Measurements from ENCODE around the gene PRKAG2. TPM values are rescaled to one million over a fixed set of nuclear protein-coding genes. Genes with fewer than 3 reads are reported as not detected.

The PRKAG2 gene
- total and polyA plus RNA-seq, 4 donors, result 17.5 to 33.3 (median 23.9) TPM

DNA sequence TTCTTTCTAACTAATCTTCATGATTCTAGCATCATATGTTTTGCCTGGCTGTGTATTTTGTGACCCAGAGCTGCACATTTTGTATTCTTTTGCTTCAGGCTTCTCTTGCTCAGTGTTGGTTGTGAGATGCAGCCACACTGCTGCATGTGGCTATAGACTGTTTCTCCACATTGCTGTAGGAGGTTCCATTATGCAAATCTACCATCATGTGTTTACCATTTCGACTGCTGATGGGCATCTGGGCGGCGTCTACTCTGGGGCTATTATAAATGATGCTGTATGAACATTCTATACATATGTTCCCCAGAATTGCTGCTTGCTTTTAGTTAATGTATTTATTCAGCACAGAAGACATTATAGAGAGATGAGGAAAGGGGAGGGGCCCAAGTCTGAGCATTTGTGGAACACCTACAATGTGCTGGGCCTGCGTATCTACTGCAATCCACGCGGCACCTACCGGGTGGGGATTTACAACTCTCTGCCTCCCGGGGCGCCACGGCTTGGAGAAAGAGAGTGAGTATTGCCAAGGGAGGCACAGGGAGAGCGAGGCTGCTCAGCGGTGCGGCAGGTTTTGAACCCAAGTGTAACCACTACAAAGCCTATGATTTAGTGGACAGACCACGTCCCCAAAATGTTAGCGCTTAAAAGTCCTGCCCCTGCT, 172.5 kb downstream of the PRKAG2 start:
- ATAC-seq (ENCODE audit: insufficient read depth, low FRiP score) (no peak), DNase-seq (no peak)
- WGBS, 2 donors, result 94 to 95% methylated on average over 15 of the region's 15 CpGs
- Histone ChIP-seq H3K27me3 (ENCODE audit: control insufficient read depth in 3 of 3, insufficient read depth in 3 of 3, low read length in 2 of 3) (peaks cover 0 to 3% (median 0%) of the 10 kb centered on the region in 3 donors), H3K4me1 (ENCODE audit: control insufficient read depth in 5 of 5, insufficient read depth in 5 of 5, low read length in 5 of 5) (peaks cover 0 to 11% (median 4%) of the 10 kb centered on the region in 5 donors), H3K9me3 (ENCODE audit: control insufficient read depth in 4 of 4, insufficient read depth in 3 of 4, low read length in 3 of 4) (no peaks in the 10 kb centered on the region), H3K4me3 (no peak overlapping the region), H3K27ac (ENCODE audit: low read depth in 1 of 2, low read length in 1 of 2) (no peak overlapping the region), H3K36me3 (ENCODE audit: control insufficient read depth in 4 of 4, insufficient read depth in 4 of 4, low read length in 4 of 4) (no peaks in the 10 kb centered on the region), H3K9ac (ENCODE audit: insufficient read depth in 1 of 2, low read length in 2 of 2) (no peak overlapping the region)
- no peak for TF ChIP-seq CTCF (IDR thresholded peaks at IDR 0.05; ENCODE audit: control extremely low read depth, extremely low read depth)

- 95 to 97% methylated on average over 9 of the region's 9 CpGs for WGBS, 2 donors
- Histone ChIP-seq H3K27ac (ENCODE audit: low read depth in 1 of 2, low read length in 1 of 2) (no peak overlapping the region), H3K9me3 (ENCODE audit: control insufficient read depth in 4 of 4, insufficient read depth in 3 of 4, low read length in 3 of 4) (no peaks in the 10 kb centered on the region), H3K36me3 (ENCODE audit: control insufficient read depth in 4 of 4, insufficient read depth in 4 of 4, low read length in 4 of 4) (no peaks in the 10 kb centered on the region), H3K9ac (ENCODE audit: insufficient read depth in 1 of 2, low read length in 2 of 2) (no peak overlapping the region), H3K27me3 (ENCODE audit: control insufficient read depth in 3 of 3, insufficient read depth in 3 of 3, low read length in 2 of 3) (peaks cover 0 to 3% (median 0%) of the 10 kb centered on the region in 3 donors), H3K4me1 (ENCODE audit: control insufficient read depth in 5 of 5, insufficient read depth in 5 of 5, low read length in 5 of 5) (peaks cover 0 to 11% (median 4%) of the 10 kb centered on the region in 5 donors), H3K4me3 (no peak overlapping the region)
- ATAC-seq (ENCODE audit: insufficient read depth, low FRiP score) (no peak), DNase-seq (no peak)
- TF ChIP-seq CTCF (IDR thresholded peaks at IDR 0.05; ENCODE audit: control extremely low read depth, extremely low read depth), result no peak
Measured at GRCh38 chr7:151702961-151703360, 174.0 kb downstream of the PRKAG2 start.

- 57 to 81% methylated on average over 13 of the region's 13 CpGs for WGBS, 2 donors
- peaks cover 0 to 3% (median 0%) of the 10 kb centered on the region in 3 donors for H3K27me3 ChIP-seq (ENCODE audit: control insufficient read depth in 3 of 3, insufficient read depth in 3 of 3, low read length in 2 of 3)
- H3K4me1 ChIP-seq (ENCODE audit: control insufficient read depth in 5 of 5, insufficient read depth in 5 of 5, low read length in 5 of 5), result peaks cover under 1 to 21% (median 8%) of the 10 kb centered on the region in 5 donors
- H3K4me3 ChIP-seq, result no peak overlapping the region
- no peak for TF ChIP-seq CTCF (IDR thresholded peaks at IDR 0.05; ENCODE audit: control extremely low read depth, extremely low read depth)
- H3K27ac ChIP-seq (ENCODE audit: low read depth in 1 of 2, low read length in 1 of 2), result no peak overlapping the region
- H3K9me3 ChIP-seq (ENCODE audit: control insufficient read depth in 4 of 4, insufficient read depth in 3 of 4, low read length in 3 of 4), result no peaks in the 10 kb centered on the region
- no peak overlapping the region for H3K9ac ChIP-seq (ENCODE audit: insufficient read depth in 1 of 2, low read length in 2 of 2)
- no peak for DNase-seq
- no peak for ATAC-seq (ENCODE audit: insufficient read depth, low FRiP score)
- no peaks in the 10 kb centered on the region for H3K36me3 ChIP-seq (ENCODE audit: control insufficient read depth in 4 of 4, insufficient read depth in 4 of 4, low read length in 4 of 4)
Measured at GRCh38 chr7:151700586-151701165, 176.2 kb downstream of the PRKAG2 start.
